HepG2 (cell line): Measurements from ENCODE around the gene OR6B2.

ENCODE experiments used
- BRCA1 ChIP-seq: sonication (generic); formaldehyde crosslinking; IDR thresholded peaks from 2 replicates; pipeline ENCODE4 v1.4.0; 2020; ENCODE audit warnings: missing genetic modification reagents
- CSRNP2 ChIP-seq: sonication (generic); formaldehyde crosslinking; conservative IDR thresholded peaks from 2 replicates; pipeline ENCODE4 v1.8.0; 2022; ENCODE audit warnings: low read depth, missing genetic modification reagents
- HDAC2 ChIP-seq: sonication (generic); formaldehyde crosslinking; IDR thresholded peaks from 2 replicates; pipeline ENCODE4 v1.4.0; 2020; ENCODE audit warnings: missing genetic modification reagents
- PAX8 ChIP-seq: sonication (generic); formaldehyde crosslinking; IDR thresholded peaks from 2 replicates; pipeline ENCODE4 v1.8.0; 2022; ENCODE audit warnings: mild to moderate bottlenecking, missing genetic modification reagents, borderline replicate concordance
- POLR2AphosphoS5 ChIP-seq: IDR thresholded peaks from 2 replicates; pipeline ENCODE4 v1.6.1; 2012; ENCODE audit warnings: low read depth, low read length
- SMARCC2 ChIP-seq: fragments of 450-650 bp; IDR thresholded peaks from 2 replicates; pipeline ENCODE4 v1.6.1; 2017; ENCODE audit warnings: antibody characterized with exemption, mild to moderate bottlenecking
- SOX13 ChIP-seq, 3 experiments: fragments of 450-650 bp in 1 of 3; sonication (generic) in 1 of 3; formaldehyde crosslinking in 1 of 3; IDR thresholded peaks in 2 of 3; conservative IDR thresholded peaks in 1 of 3; 2 replicates each; pipeline versions ENCODE4 v1.5.0 to v1.6.1; 2016 to 2020; ENCODE audit warnings: antibody characterized with exemption in 1 of 3, mild to moderate bottlenecking in 1 of 3, missing compliant biosample characterization in 1 of 3, missing genetic modification reagents in 1 of 3, moderate library complexity in 1 of 3
- ZFP90 ChIP-seq: sonication (generic); formaldehyde crosslinking; IDR thresholded peaks from 2 replicates; pipeline ENCODE4 v1.8.0; 2022; ENCODE audit warnings: missing genetic modification reagents, mild to moderate bottlenecking, inconsistent platforms, borderline replicate concordance
- ZNF646 ChIP-seq: sonication (generic); formaldehyde crosslinking; IDR thresholded peaks from 2 replicates; pipeline ENCODE4 v1.9.0; 2021; ENCODE audit warnings: mild to moderate bottlenecking, missing genetic modification reagents

- TF ChIP-seq CSRNP2 (no peak), SMARCC2 (no peak), SOX13 (IDR thresholded peaks at IDR 0.05) (no peak), SOX13 (CRISPR knock-in tag; conservative IDR thresholded peaks at IDR 0.05 in 1 of 2, IDR thresholded peaks at IDR 0.05 in 1 of 2) (no peak), ZNF646 (CRISPR knock-in tag) (no peak), HDAC2 (CRISPR knock-in tag) (no peak), PAX8 (CRISPR knock-in tag) (no peak), BRCA1 (CRISPR knock-in tag) (no peak), ZFP90 (CRISPR knock-in tag) (no peak), POLR2AphosphoS5 (no peak)
Measured at GRCh38 chr2:239990966-239991365, 39.3 kb downstream of the OR6B2 start.
